LNCAP (cell line): ENCODE data around the gene CD302.

Experiments used
- CTCF ChIP-seq: fragments of 450-650 bp; IDR thresholded peaks from 2 replicates; pipeline ENCODE4 v1.5.1; 2017; ENCODE audit warnings: mild to moderate bottlenecking

Gene CD302

GRCh38 chr2:159738509-159739390, 59.3 kb downstream of the CD302 start:
- no peak for TF ChIP-seq CTCF

- no peak for TF ChIP-seq CTCF
Observed at GRCh38 chr2:159737917-159738296, 60.1 kb downstream of the CD302 start.

GRCh38 chr2:159737292-159737916, 60.6 kb downstream of the CD302 start:
- no peak for TF ChIP-seq CTCF

- TF ChIP-seq CTCF, result no peak
Observed at GRCh38 chr2:159736048-159736447, 62.0 kb downstream of the CD302 start.

- no peak for TF ChIP-seq CTCF
Observed at GRCh38 chr2:159735648-159736047, 62.4 kb downstream of the CD302 start.

- TF ChIP-seq CTCF, result no peak
Observed at GRCh38 chr2:159728629-159729028, 69.4 kb downstream of the CD302 start.

GRCh38 chr2:159725713-159726112, 72.3 kb downstream of the CD302 start:
- no peak for TF ChIP-seq CTCF
